HG02884 (cell line): ENCODE data around the gene DPM3.
"Not testable (repeated sequence)": the region's sequence is repeated elsewhere in the genome, so short reads cannot be mapped to it uniquely, and the experiment has no call there.

Source experiments
- ATAC-seq: cut with Tn5 transposase; IDR thresholded peaks from one replicate; pipeline ENCODE4 v1.9.1; 2021; ENCODE audit warnings: mild to moderate bottlenecking, moderate library complexity; ENCODE audit not compliant: unreplicated experiment

The DPM3 gene

DNA sequence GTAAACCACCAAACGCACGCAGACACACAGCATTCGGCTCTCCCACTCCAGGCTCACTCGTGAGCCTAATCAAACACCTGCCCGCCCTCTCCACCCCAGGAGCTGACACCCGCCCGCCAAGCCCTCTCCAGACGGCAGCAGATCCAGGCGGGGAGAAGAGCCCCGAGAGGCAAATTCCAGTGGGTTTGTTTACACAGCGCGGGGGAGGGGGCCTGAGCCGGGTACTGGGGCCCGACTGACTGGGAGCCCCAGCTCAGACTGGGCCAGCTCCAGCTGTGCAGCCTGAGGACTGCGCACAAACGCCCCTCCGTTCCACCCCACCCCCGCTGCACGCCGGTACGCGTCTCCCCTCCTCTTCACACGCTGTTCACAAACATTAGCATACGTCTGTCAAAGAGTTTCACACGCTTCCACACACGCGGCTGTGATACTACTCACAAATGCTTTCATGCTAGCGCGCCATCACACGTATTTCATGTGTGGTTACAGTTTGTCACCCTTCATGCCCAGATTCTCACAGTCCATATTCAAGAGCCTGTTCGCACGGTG, 13.7 kb downstream of the DPM3 start:
- ATAC-seq: no peak

DNA sequence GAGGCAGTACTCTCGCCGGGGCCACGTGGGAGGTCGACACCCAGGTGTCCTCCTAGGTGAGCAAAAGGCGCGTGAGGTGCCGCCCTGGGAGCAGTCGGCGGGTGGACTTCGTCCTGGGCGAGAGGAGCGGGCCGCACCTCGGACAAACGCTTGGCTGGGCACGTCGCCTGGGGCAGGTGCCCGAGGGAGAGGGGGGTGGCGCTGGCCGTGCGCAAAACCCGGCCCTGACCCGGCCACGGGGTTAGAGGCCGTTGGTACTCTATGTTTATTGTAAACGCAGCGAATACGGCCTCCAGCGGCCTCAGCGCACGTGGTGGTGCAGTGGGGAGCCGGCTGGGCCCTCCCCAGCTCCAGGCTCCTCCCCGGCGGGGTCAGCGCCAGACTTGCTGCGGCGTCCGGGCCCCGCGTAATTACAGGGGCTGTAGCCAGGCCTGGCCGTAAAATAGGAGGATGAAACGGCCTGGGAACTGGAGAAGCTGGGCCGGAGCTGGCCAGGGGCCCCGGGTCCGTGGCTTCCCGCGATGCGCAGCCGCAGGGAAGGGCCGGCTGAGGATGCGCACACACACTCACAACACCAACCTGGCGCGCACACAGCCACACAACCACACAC, 14.3 kb downstream of the DPM3 start:
- ATAC-seq: no peak

DNA sequence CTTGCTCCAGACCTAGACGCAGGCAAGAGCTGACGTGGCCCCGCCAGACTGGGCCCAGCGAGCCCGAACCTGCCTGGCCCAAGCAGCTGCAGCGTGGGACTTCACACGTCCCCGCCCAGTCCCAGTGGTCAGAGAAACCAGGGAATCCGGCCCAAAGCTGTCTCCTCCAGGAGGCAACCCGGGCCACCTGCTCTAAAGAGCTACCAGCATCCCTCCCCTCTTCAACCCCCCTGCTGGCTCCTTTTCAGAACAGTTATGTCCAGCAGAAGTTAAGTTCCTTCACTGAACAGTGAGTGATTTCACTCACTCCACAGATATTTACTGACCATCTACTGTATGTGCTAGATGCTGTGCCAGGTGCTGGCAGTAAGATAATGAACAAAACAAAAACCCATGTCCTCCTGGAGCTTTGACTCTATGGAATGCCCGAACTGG, 14.8 kb downstream of the DPM3 start:
- ATAC-seq: no peak

DNA sequence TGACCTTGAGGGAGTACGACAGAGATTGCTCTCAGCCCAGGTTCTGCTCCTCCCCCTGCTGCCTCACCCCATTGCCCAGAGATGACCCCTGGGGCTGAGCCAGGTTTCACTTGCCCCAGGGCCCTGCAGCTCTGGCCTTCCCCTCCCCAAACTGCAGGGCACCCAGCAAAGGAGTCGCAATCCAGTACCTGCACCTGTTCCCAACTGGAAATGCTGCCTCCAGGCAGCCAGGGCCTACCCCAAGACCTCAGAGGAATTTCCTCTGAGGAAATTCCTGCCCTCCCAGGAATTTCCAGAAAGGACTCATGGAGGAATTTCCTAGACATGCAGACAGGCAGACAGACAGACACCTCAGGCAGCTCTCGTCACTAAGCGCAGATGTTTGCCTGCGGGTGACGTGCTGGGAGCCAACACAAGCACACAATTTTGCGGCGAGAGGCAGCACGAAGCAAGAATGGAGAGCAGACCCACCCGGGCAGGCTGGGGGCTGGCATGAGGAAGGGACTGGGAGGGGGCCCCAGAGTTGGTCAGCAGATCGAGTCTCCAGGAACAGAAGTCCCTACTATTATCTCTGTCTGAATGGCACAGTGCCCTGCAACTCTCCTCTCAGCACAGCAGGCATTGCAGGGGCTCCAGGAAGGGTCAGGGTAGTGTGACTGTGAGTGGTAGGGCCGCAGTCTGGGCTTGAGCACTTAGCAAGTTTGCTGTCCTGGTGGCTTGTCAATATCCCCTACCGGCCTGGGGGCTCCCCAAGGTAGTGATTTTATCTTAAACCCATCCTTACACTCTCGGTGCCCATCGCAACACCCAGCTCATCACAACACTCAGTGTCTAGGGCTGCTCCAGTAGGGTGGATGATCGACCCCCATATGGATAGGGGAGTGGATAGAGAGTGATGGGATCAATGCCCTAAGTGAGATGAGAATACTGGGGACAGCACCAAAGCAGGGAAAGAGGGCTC, 15.5 kb downstream of the DPM3 start:
- ATAC-seq: no peak

DNA sequence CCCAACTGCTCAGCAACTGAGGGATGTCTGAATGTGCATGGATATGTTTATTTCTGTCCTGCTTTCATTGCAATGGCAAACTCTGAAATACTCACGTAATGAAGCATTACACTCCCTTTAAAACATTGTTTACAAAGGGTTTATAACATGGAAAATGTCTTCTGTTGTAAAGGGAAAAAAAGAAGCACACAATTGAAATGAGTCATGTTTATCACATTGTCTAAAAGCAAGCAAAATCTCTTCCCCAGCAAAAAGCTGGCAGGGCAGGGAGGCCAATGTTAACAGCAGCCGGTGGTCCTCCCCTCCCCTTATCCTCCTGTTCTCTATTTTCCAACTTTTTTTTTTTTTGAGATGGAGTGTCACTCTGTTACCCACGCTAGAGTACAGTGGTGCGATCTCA, 16.5 kb downstream of the DPM3 start:
- ATAC-seq: no peak

DNA sequence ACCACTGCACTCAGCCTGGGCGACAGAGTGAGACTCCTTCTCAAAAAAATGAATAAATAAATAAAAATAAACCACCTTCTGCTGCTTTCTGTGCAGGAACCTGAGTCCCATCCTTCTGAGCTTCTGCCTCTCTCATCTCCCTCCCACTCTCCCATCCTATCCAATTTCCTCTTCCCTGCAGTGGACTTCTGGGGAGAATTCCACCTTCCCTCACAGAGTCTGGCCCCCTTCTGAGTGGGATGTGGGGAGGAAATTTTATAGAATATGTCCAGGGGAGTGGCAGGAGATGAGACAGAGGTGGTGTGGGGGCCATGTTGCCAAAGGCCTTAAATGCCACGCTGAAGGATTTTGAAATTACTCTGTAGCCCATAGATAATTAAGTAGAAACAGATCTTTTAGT, 18.0 kb downstream of the DPM3 start:
- no peak for ATAC-seq

DNA sequence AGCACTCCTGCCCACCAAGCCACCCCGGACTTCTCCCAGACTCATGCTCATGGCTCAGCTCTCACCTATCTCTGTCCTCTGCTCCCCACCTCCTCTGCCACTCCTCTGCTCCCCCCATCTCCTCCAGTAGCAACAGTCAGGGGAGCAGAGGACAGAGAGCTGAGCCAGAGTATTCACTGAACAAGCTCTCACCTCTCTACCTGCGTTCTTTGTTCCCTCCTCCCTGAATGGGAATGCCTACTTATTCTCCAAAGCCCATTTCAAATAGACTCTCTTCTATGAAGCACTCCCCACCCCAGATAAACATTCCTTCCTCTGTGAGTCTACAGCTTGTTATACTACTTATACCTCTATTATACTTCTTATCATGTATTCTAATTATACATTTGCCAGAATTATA, 19.1 kb downstream of the DPM3 start:
- no peak for ATAC-seq

DNA sequence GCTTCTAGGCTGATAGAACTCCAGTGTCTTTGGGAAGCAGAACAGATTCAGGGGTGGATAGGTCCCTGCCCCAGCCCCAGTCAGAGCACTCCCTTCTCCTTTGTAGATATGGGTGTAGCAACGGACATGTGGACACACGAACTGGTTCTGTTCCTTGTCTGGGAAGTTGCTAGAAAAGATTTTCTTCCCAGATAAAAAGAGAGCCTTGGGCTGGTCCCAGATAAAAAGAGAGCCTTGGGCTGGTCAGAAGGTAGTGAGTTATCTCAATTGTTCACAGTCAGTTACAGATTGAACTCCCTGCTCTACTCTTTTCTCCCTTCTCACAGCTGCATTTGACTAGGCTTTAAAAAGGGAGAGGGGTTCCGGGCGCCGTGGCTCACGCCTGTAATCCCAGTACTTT, 20.1 kb downstream of the DPM3 start:
- ATAC-seq: no peak

DNA sequence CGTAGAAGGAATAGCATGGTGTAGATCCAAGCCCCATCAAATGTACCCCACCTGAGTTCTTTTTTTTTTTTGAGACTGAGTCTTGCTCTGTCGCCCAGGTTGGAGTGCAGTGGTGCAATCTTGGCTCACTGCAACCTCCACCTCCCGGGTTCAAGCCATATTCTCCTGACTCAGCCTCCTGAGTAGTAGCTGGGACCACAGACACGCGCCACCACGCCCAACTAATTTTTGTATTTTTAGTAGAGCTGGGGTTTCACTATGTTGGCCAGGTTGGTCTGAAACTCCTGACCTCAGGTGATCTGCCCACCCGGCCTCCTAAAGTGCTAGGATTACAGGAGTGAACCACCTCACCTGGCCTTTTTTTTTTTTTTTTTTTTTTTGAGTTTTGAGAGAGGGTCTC, 22.2 kb downstream of the DPM3 start:
- ATAC-seq: not testable (repeated sequence)

DNA sequence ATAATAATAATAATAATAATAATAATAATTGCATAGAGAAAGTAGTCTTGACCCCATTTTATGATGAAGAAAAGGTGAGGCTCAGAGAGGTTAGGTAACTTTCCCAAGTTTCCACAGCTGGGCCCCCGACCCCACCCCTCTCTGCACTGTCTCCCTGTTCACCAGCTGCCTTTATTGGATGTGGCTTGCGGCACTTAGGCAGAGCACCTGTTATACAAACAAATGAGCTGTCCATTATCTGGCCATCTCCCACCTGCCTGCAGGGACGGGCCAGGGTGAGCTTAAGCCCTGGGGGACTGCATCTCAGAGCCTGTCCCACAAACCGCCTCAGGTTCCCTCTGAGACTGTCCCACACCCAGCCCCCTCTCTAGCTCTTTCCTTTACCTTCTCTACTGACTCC, 22.7 kb downstream of the DPM3 start:
- ATAC-seq: no peak

DNA sequence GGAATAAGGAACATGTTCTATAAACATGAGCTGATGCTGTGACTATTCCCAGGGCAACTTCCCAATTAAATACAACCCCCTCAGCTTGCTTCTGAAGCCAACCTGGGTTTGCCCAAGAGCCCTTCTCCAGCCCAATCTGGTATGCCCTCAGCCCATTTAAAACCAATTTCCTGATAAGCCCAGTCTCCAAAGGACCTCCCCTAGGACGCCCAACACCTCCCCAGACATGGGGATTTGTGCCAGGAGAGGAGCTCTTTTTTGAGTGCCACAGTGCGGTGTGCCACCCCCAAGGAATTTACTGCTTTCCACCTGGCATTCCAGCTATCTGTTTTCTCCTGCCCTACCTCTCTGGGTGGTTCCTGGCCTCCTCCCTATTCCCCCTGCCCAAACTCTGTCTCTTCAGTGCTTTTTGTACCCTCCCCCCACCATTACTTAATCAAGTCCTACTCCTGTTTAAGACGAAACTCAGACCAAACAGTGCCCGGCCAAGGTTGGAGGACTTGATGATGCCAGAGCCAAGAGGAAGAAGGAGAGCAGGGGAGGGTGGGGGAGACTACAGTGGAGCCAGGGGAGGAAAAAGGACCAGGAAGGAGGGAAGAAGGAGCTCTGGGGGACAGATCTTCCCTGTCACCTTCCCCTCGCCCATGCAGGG, 24.1 kb downstream of the DPM3 start:
- no peak for ATAC-seq

DNA sequence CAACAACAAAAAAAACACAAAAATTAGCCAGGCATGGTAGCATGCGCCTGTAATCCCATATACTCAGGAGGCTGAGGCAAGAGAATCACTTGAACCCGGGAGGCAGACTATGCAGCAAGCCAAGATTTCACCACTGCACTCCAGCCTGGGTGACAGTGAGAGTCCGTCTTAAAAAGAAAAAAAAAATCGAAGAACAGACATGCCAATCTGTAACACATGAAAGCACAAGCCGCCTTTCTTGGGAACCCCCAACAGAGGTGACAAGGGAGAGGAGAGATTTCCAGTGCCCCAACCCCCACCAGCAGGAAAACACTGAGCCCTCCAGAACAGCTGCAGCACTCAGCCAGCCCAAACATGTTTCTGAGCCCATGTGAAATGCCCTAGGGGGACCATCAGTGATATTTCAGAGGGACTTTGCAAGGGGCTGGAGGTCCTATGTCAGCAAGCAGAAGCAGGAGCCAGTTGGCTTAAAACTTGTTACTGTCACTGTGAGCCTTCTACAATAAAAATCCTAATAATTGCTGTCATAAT, 26.8 kb downstream of the DPM3 start:
- ATAC-seq: no peak

DNA sequence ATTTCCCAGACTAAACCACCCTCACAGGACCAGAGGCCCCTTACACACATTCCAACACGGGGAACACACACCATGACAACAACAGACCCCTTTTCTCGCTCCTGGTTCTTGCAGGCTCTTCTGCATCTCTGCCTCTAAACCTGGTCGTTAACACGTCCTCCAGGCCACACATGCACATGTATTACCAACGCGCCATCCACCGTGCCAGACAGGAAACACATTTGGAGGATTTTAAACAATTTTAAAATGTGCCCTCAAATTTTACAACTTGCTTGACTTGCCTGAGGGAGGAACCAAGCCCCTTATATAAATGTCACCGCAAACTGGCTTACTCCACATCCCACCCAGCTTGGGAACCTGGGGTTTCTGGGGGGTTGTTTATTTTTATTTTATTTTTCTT, 29.5 kb downstream of the DPM3 start:
- ATAC-seq: no peak

DNA sequence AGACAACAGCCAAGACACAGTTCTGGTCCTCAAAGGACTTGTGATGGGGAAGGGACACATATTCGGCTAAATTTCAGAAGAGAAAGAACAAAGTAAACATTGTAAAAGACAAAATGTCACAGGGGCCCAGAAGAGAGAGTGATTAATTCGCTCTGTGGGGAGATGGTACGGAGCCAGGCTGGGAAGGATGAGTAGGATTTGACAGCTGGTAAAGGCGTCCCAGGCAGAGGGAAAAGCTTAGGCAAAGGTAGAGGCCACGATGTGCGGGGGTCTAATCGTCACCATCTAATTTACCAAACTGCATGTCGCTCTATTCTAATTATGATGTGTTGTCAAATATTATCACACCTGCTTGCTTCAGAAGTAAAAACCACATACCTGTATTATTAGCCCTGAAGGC, 29.9 kb downstream of the DPM3 start:
- ATAC-seq: no peak

DNA sequence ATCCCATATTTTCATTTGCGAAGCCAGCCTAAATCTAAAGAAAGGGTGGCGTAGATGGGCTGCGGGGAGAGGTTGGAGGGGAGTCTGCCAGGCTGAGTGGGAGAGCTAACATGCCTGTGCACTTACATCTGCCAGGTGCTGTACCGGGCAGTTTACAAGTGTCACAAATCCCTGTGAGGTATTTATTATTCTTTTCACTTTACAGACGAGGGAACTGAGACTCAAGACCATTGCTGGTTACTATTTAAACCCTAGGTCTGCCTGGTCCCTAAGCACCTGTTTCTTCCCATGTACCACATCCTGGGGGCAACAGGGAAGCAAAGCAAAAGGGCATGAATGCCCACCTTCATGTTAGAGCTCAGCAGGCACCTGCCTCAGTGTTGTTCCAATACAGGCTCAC, 32.0 kb downstream of the DPM3 start:
- no peak for ATAC-seq

DNA sequence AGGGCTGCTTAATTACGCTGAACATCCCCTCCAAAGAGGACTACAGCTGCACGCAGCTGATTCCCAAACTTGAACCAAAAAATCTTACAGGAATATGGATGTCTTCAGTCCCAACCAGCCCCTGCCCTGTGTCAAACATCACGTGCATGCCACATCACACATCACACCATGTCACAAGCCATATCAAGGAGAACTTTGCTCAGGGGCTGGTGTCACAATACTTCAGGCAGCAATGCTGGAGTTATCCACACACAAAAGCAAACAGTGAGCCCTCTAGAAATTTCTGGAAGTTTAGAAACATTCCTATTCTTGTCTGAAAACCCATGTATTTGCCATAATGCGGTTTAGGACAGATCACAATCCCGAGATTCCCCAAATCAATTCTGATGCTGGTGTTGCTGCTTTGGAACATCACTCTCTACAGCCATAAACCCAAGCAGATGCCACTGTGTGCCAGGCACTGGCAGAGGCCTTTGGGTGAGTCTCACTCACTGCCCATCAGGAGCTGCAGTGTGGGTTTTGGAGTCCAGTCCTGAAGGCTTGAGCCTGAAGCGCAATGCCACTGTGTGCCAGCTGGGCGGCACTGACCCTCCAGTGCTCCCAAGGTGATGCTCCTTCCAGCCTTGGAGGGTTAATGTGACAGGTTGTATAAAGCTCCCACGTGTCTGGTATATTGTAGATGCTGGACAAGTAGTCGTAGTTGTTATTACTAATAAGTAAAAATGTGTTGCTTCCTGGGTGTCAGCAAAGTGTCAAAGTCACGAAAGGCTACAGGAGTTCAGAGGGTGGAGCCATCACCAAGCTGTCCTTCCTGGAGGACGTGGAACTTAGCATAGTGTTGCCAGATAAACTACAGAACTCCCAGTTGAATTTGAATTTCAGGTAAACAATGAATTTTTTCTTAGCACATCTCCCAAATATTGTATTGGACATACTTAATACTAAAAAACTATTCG, 32.7 kb downstream of the DPM3 start:
- no peak for ATAC-seq

DNA sequence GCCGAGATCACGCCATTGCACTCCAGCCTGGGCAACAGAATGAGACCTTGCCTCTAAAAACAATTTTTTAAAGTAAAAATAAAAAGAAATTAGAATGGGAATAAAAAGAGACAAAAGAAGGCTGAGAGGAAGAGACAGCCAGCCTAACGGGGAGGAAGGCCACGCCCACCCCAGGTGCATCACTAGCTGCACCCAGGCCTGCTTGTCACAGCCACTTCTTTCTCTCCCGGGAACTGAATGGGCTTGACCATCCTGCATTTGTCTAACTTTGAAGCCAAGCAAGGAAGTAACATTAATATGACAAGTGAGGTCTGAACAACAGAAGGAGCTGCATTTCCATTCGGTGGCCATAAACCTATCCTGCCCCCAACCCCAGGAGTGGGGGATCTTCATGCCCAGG, 33.5 kb downstream of the DPM3 start:
- no peak for ATAC-seq

DNA sequence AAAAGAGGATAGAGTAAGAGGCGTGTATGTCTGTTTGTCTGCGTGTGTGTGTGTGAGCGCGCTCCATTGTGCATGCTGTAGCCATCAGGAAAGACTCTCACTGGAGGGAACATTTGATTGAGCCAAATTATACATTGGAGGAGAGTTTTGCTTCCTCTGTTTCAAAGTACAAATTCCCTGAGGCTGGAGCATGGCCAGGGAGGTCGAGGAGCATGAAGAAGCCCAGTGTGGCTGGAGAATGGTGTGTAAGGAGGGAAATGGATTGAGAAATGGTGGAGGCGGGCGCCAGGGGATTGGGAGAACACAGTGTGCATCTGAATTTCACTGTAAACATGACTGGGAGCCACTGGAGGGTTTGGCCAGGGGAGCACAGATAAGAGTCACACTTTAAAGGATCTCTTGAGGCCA, 34.7 kb downstream of the DPM3 start:
- ATAC-seq: no peak

DNA sequence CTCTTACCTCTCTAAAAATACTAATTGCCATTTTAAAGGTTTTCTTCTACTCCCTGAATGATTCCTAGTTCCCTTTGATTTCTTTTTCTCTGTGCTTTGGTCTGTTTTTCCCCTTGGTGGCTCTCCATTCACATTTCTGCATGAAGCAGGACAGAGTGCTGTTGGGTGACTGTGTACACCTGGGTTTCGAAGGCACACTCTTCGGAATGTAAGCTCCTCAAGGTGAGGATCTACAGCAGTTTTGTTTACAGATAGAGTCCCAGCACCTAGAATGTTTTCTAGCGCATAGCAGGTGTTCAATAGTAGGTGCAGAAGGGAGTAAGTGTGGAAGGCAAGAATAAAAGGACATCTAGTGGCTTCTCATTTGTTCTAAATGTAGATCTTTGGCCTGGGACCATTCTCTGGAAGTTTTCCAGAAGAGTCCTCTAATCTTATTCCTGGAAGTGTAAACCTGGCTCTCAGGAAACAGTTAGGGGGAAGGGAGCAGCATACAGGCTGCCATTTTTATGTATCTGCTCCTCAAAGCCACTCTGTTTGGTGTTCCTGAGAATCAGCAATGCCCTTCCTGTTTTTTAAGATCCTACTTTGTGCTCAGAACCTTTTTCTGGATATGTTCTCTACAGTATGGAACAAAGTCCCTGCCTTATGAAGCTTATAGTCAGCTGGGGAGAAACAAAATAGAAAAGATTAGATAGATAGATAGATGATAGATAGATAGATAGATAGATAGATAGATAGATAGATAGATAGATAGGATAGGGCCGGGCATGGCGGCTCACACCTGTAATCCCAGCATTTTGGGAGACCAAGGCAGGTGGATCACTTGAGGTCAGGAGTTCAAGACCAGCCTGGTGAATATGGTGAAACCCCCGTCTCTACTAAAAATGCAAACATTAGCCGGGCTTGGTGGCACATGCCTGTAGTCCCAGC, 35.5 kb downstream of the DPM3 start:
- ATAC-seq: no peak
